SU-DHL-6 (cell line): ENCODE measurements around the gene RSPH9.

Experiments used
- H2AFZ ChIP-seq: fragments of 200-600 bp; sonication (generic); 2 replicates; pipeline ENCODE4 v1.6.1; 2014; ENCODE audit warnings: low read depth, mild to moderate bottlenecking, moderate library complexity, mixed read lengths, antibody characterized with exemption, low read length; ENCODE audit not compliant: severe bottlenecking
- H3F3A ChIP-seq: fragments of 200-600 bp; shearing (Covaris generic); 2 replicates; pipeline ENCODE4 v1.6.0; 2016; ENCODE audit warnings: antibody characterized with exemption, mild to moderate bottlenecking; ENCODE audit not compliant: insufficient read depth
- H3K27ac ChIP-seq: fragments of 200-600 bp; sonication (generic); 2 replicates; pipeline ENCODE4 v1.5.1; 2016; ENCODE audit warnings: low read depth, mild to moderate bottlenecking, low read length, moderate library complexity, mixed read lengths
- H3K27me3 ChIP-seq: fragments of 200-600 bp; sonication (generic), shearing (Covaris generic); 2 replicates; pipeline ENCODE4 v1.6.0; 2014; ENCODE audit warnings: mild to moderate bottlenecking, low read length
- H3K36me3 ChIP-seq: fragments of 200-600 bp; sonication (generic); 2 replicates; pipeline ENCODE4 v1.6.1; 2014; ENCODE audit warnings: mild to moderate bottlenecking, low read length, mixed read lengths
- H3K4me2 ChIP-seq: fragments of 300-600, 200-600 bp; shearing (Covaris generic), sonication (generic); 2 replicates; pipeline ENCODE4 v1.6.0; 2014; ENCODE audit warnings: low read length, low read depth, mild to moderate bottlenecking; ENCODE audit not compliant: poor library complexity, severe bottlenecking
- H3K4me3 ChIP-seq: fragments of 200-600 bp; sonication (generic); 2 replicates; pipeline ENCODE4 v1.5.1; 2014; ENCODE audit warnings: antibody characterized with exemption, low read length, mild to moderate bottlenecking, mixed read lengths; ENCODE audit not compliant: insufficient read depth, poor library complexity, severe bottlenecking
- H3K79me2 ChIP-seq: fragments of 200-600 bp; sonication (generic); 2 replicates; pipeline ENCODE4 v1.6.1; 2014; ENCODE audit warnings: mild to moderate bottlenecking, low read length, moderate library complexity; ENCODE audit not compliant: insufficient read depth
- H3K9ac ChIP-seq: fragments of 200-600 bp; sonication (generic); 2 replicates; pipeline ENCODE4 v1.7.0; 2014; ENCODE audit warnings: mild to moderate bottlenecking, low read length
- H3K9me2 ChIP-seq: fragments of 200-600 bp; sonication (generic); replicated peaks from 2 replicates; pipeline ENCODE4 v1.6.1; 2014; ENCODE audit warnings: low read length; ENCODE audit not compliant: insufficient read depth
- H3K9me3 ChIP-seq: fragments of 200-600 bp; sonication (generic); 2 replicates; pipeline ENCODE4 v1.6.1; 2014; ENCODE audit warnings: low read length, mixed read lengths; ENCODE audit not compliant: insufficient read depth
- H4K20me1 ChIP-seq: fragments of 200-600 bp; sonication (generic); 2 replicates; pipeline ENCODE4 v1.6.1; 2014; ENCODE audit warnings: low read depth, mild to moderate bottlenecking, antibody characterized with exemption, low read length, moderate library complexity, mixed read lengths
- EZH2phosphoT487 ChIP-seq: fragments of 200-600 bp; sonication (generic), shearing (Covaris generic); conservative IDR thresholded peaks from 2 replicates; pipeline ENCODE4 v1.6.1; 2018; ENCODE audit warnings: mild to moderate bottlenecking, antibody characterized with exemption, low read length, moderate library complexity, mixed read lengths
- TF ChIP-seq, protein P1 (sequence below): fragments of 200-600 bp; sonication (generic); IDR thresholded peaks from one replicate; pipeline ENCODE4 v1.5.1; 2017; ENCODE audit warnings: antibody characterized with exemption, mild to moderate bottlenecking, low read length, moderate library complexity; ENCODE audit not compliant: insufficient read depth, poor library complexity, severe bottlenecking

Gene RSPH9, protein sequence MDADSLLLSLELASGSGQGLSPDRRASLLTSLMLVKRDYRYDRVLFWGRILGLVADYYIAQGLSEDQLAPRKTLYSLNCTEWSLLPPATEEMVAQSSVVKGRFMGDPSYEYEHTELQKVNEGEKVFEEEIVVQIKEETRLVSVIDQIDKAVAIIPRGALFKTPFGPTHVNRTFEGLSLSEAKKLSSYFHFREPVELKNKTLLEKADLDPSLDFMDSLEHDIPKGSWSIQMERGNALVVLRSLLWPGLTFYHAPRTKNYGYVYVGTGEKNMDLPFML

DNA sequence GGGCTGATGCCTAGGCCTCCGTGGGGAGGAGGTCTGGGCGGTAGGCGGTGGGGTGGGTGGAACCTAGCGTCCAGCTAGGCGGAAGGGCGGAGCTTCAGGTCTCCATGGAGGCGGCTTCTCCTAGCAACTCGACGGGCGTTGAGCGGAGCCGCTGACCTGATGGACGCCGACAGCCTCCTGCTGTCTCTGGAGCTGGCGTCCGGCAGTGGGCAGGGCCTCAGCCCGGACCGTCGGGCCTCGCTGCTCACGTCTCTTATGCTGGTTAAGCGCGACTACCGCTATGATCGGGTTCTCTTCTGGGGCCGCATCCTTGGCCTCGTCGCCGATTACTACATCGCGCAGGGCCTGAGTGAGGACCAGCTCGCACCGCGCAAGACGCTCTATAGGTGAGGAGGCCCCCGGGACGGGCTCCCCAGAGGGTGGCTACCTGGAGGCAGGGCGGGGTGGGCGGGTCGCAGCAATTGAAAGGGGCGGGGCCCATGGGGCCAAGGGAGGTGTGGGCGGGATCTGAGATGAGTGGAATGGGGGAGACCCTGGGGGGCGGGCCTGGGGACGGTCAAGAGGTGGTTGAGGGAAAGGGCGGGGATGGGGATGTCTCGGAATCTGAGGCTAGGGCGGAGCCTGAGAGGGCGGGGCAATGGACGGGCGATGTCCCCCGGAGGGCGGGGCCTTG, at the start of gene RSPH9:
Gene RSPH9 (plus strand): TSS at position 97 of the 673 bp plus-strand sequence. CDS start 63 bp downstream, at position 160.
- no peaks in the 10 kb centered on the region for H3K27me3 ChIP-seq
- peaks cover 18% of the 10 kb centered on the region for H3K79me2 ChIP-seq
- no peak within 1 kb of the TSS for H2AFZ ChIP-seq
- no peaks in the 10 kb centered on the region for H3K9me2 ChIP-seq
- H3F3A ChIP-seq = peaks cover 7% of the 10 kb centered on the region
- H3K9ac ChIP-seq = no peak within 1 kb of the TSS
- no peak within 1 kb of the TSS for H3K4me2 ChIP-seq
- H4K20me1 ChIP-seq = no peaks in the 10 kb centered on the region
- H3K27ac ChIP-seq = no peak within 1 kb of the TSS
- H3K9me3 ChIP-seq = no peaks in the 10 kb centered on the region
- H3K36me3 ChIP-seq = peaks cover 15% of the 10 kb centered on the region
- TF ChIP-seq, protein P1, sequence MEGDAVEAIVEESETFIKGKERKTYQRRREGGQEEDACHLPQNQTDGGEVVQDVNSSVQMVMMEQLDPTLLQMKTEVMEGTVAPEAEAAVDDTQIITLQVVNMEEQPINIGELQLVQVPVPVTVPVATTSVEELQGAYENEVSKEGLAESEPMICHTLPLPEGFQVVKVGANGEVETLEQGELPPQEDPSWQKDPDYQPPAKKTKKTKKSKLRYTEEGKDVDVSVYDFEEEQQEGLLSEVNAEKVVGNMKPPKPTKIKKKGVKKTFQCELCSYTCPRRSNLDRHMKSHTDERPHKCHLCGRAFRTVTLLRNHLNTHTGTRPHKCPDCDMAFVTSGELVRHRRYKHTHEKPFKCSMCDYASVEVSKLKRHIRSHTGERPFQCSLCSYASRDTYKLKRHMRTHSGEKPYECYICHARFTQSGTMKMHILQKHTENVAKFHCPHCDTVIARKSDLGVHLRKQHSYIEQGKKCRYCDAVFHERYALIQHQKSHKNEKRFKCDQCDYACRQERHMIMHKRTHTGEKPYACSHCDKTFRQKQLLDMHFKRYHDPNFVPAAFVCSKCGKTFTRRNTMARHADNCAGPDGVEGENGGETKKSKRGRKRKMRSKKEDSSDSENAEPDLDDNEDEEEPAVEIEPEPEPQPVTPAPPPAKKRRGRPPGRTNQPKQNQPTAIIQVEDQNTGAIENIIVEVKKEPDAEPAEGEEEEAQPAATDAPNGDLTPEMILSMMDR = no peak
- no peak for TF ChIP-seq EZH2phosphoT487
- H3K4me3 ChIP-seq = no peak within 1 kb of the TSS

DNA sequence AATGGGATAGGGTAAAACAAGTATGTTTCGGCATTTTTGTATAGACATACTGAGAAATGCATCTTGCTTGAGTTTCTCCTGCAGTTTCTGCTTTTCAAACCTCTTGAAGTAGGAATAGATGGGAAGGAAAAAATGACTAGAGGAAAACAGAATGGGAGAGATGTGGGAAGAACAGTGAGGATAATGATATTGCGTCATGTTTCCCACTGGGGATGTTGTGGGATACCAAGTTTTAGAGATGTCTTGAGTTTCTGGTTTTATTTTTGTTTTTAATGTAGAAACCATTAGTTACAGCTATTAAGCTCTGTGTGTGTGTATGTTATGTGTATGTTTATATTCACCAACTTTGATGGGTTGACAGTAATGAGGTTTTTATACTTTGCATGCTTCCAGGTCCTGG, 44.2 kb upstream of the RSPH9 start:
- Histone ChIP-seq H3K9me2 (no peaks in the 10 kb centered on the region), H3K4me3 (no peak overlapping the region), H3K4me2 (no peak overlapping the region), H3K79me2 (peaks cover 4% of the 10 kb centered on the region; the same call in 1 of the 2 replicates), H3K36me3 (peaks cover 75% of the 10 kb centered on the region), H3K9me3 (no peaks in the 10 kb centered on the region), H3K9ac (no peak overlapping the region), H3K27ac (no peak overlapping the region), H3K27me3 (no peaks in the 10 kb centered on the region), H3F3A (peaks cover 47% of the 10 kb centered on the region), H4K20me1 (no peaks in the 10 kb centered on the region), H2AFZ (no peak overlapping the region)
- no peak for TF ChIP-seq EZH2phosphoT487
- TF ChIP-seq, protein P1 = no peak

DNA sequence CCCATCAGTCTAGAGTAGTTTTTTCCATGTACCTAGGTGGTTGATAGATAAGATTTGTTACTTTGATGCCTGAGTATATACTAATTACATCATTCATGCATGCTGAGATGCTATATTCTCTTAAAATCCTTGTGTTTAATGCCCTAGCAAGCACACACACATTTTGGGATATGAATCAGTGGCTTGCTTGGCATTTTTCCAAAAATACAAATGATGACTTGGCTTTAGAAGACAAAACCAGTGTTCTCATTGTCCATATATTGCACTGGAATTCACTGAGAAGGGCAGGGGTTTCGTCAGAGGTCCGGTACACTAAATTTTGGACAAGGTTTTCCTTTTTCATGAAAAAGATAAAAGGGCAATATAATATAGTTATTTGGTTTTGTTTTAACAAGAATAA, 40.7 kb upstream of the RSPH9 start:
- H2AFZ ChIP-seq = no peak overlapping the region
- TF ChIP-seq, protein P1 = no peak
- no peak for TF ChIP-seq EZH2phosphoT487

More for the DNA sequence above, 40.7 kb upstream of the RSPH9 start:
- H3K9me2 ChIP-seq = no peaks in the 10 kb centered on the region
- peaks cover 73% of the 10 kb centered on the region for H3K36me3 ChIP-seq
- H3K27me3 ChIP-seq = no peaks in the 10 kb centered on the region
- no peak overlapping the region for H3K9ac ChIP-seq
- no peak overlapping the region for H3K27ac ChIP-seq
- H3K79me2 ChIP-seq = peaks cover 9% of the 10 kb centered on the region; the same call in 1 of the 2 replicates
- H4K20me1 ChIP-seq = no peaks in the 10 kb centered on the region
- H3F3A ChIP-seq = peaks cover 58% of the 10 kb centered on the region
- H3K4me2 ChIP-seq = no peak overlapping the region
- no peak overlapping the region for H3K4me3 ChIP-seq
- H3K9me3 ChIP-seq = no peaks in the 10 kb centered on the region
